MM.1S (cell line): ENCODE measurements around the gene ABCC6.

ENCODE experiments used
- DNase-seq: peaks from one replicate; pipeline ENCODE4 v3.0.0-alpha.2; 2015
- H2AFZ ChIP-seq: fragments of 300-600 bp; sonication (generic); 2 replicates; pipeline ENCODE4 v1.6.0; 2016; ENCODE audit warnings: antibody characterized with exemption, low read length
- H3F3A ChIP-seq: fragments of 300-600 bp; sonication (generic); 2 replicates; pipeline ENCODE4 v1.6.1; 2016; ENCODE audit warnings: mild to moderate bottlenecking, antibody characterized with exemption, low read length, moderate library complexity, mixed read lengths; ENCODE audit not compliant: insufficient read depth
- H3K27ac ChIP-seq: fragments of 300-600 bp; sonication (generic); 2 replicates; pipeline ENCODE4 v1.5.1; 2016; ENCODE audit warnings: mild to moderate bottlenecking, low read length
- H3K27me3 ChIP-seq: fragments of 300-600 bp; sonication (generic); replicated peaks from 2 replicates; pipeline ENCODE4 v1.6.0; 2016; ENCODE audit warnings: low read length; ENCODE audit not compliant: insufficient read depth
- H3K36me3 ChIP-seq: fragments of 300-600 bp; sonication (generic); replicated peaks from 2 replicates; pipeline ENCODE4 v1.6.1; 2016; ENCODE audit warnings: mild to moderate bottlenecking, low read length, mixed read lengths; ENCODE audit not compliant: insufficient read depth
- H3K4me1 ChIP-seq: fragments of 300-600 bp; sonication (generic); 2 replicates; pipeline ENCODE4 v1.6.1; 2016; ENCODE audit warnings: low read length, mixed read lengths
- H3K4me2 ChIP-seq: fragments of 300-600 bp; sonication (generic); 2 replicates; pipeline ENCODE4 v1.6.0; 2016; ENCODE audit warnings: low read depth, low read length
- H3K4me3 ChIP-seq: fragments of 300-600 bp; sonication (generic); 2 replicates; pipeline ENCODE4 v1.5.1; 2016; ENCODE audit warnings: low read length, mixed read lengths
- H3K79me2 ChIP-seq: fragments of 300-600 bp; sonication (generic); 2 replicates; pipeline ENCODE4 v1.6.1; 2016; ENCODE audit warnings: mixed run types, low read length, mixed read lengths
- H3K9ac ChIP-seq: fragments of 300-600 bp; sonication (generic); 2 replicates; pipeline ENCODE4 v1.6.1; 2016; ENCODE audit warnings: low read length, mixed read lengths
- H3K9me2 ChIP-seq: fragments of 300-600 bp; sonication (generic); replicated peaks from 2 replicates; pipeline ENCODE4 v1.6.1; 2016; ENCODE audit warnings: mild to moderate bottlenecking, low read length, mixed read lengths; ENCODE audit not compliant: insufficient read depth
- H3K9me3 ChIP-seq: fragments of 300-600 bp; sonication (generic); replicated peaks from 2 replicates; pipeline ENCODE4 v1.6.1; 2016; ENCODE audit warnings: mild to moderate bottlenecking, low read length, mixed read lengths; ENCODE audit not compliant: insufficient read depth
- H4K20me1 ChIP-seq: fragments of 300-600 bp; sonication (generic); 2 replicates; pipeline ENCODE4 v1.6.1; 2016; ENCODE audit warnings: mild to moderate bottlenecking, low read length, moderate library complexity, mixed read lengths; ENCODE audit not compliant: insufficient read depth
- EZH2 ChIP-seq: fragments of 300-600 bp; sonication (generic); optimal IDR thresholded peaks from 2 replicates; pipeline ENCODE3; 2017; ENCODE audit warnings: low read depth, mild to moderate bottlenecking, antibody characterized with exemption, low read length, mixed read lengths
- EZH2phosphoT487 ChIP-seq: fragments of 300-600 bp; sonication (generic); IDR thresholded peaks from 2 replicates; pipeline ENCODE4 v1.6.1; 2018; ENCODE audit warnings: antibody characterized with exemption, low read length
- TF ChIP-seq, protein P1 (sequence below): fragments of 300-600 bp; sonication (generic); IDR thresholded peaks from 2 replicates; pipeline ENCODE4 v1.5.1; 2016; ENCODE audit warnings: antibody characterized with exemption, low read length, mixed read lengths

Gene ABCC6

GRCh38 chr16:16172991-16173390 lies 50.3 kb downstream of the ABCC6 start:
- Histone ChIP-seq H3K27me3 (no peaks in the 10 kb centered on the region), H3K36me3 (no peaks in the 10 kb centered on the region), H3K4me3 (no peak overlapping the region), H3F3A (no peaks in the 10 kb centered on the region), H3K9me3 (no peaks in the 10 kb centered on the region), H3K4me2 (no peak overlapping the region), H3K27ac (no peak overlapping the region), H4K20me1 (no peaks in the 10 kb centered on the region), H2AFZ (no peak overlapping the region), H3K4me1 (no peaks in the 10 kb centered on the region), H3K79me2 (no peaks in the 10 kb centered on the region), H3K9me2 (no peaks in the 10 kb centered on the region), H3K9ac (no peak overlapping the region)
- DNase-seq, result no peak
- no peak for TF ChIP-seq EZH2

DNA sequence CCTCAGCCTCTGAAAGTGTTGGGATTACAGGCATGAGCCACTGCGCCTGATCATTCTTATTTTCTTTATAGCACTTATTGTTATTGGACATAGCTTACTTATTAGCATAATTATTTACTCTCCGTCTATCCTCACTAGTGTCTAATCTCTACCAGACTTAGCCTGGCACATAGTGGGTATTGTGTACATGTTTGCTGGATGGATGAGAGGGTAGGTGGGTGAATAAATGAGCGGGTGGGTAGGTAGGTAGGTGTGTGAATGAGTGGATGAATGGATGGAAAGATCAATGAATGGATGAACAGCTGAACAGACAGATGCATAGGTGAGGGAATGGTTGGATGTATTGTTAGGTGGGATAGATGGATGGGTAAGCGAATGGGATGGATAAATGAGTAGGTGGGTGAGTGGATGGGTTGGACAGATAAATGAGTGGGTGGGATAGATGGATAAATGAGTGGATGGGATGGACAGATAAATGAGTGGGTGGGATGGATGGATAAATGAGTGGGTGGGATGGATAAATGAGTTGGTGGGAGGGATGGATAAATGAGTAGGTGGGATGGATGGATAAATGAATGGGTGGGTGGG lies 51.9 kb downstream of the ABCC6 start:
- Histone ChIP-seq H3K27me3 (no peaks in the 10 kb centered on the region), H3K9ac (no peak overlapping the region), H3K27ac (no peak overlapping the region), H3K4me3 (no peak overlapping the region), H4K20me1 (no peaks in the 10 kb centered on the region), H2AFZ (no peak overlapping the region), H3F3A (no peaks in the 10 kb centered on the region), H3K9me2 (no peaks in the 10 kb centered on the region), H3K79me2 (no peaks in the 10 kb centered on the region), H3K9me3 (no peaks in the 10 kb centered on the region), H3K36me3 (no peaks in the 10 kb centered on the region), H3K4me1 (no peaks in the 10 kb centered on the region), H3K4me2 (no peak overlapping the region)
- no peak for DNase-seq
- TF ChIP-seq EZH2phosphoT487 (no peak), EZH2 (no peak)
- TF ChIP-seq, protein P1, sequence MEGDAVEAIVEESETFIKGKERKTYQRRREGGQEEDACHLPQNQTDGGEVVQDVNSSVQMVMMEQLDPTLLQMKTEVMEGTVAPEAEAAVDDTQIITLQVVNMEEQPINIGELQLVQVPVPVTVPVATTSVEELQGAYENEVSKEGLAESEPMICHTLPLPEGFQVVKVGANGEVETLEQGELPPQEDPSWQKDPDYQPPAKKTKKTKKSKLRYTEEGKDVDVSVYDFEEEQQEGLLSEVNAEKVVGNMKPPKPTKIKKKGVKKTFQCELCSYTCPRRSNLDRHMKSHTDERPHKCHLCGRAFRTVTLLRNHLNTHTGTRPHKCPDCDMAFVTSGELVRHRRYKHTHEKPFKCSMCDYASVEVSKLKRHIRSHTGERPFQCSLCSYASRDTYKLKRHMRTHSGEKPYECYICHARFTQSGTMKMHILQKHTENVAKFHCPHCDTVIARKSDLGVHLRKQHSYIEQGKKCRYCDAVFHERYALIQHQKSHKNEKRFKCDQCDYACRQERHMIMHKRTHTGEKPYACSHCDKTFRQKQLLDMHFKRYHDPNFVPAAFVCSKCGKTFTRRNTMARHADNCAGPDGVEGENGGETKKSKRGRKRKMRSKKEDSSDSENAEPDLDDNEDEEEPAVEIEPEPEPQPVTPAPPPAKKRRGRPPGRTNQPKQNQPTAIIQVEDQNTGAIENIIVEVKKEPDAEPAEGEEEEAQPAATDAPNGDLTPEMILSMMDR, result no peak

- Histone ChIP-seq H3K9ac (no peak overlapping the region), H3K27ac (no peak overlapping the region), H4K20me1 (no peaks in the 10 kb centered on the region), H3K4me1 (no peaks in the 10 kb centered on the region), H3F3A (no peaks in the 10 kb centered on the region), H2AFZ (no peak overlapping the region), H3K4me2 (no peak overlapping the region), H3K9me2 (no peaks in the 10 kb centered on the region), H3K79me2 (no peaks in the 10 kb centered on the region), H3K4me3 (no peak overlapping the region), H3K36me3 (no peaks in the 10 kb centered on the region), H3K9me3 (no peaks in the 10 kb centered on the region), H3K27me3 (no peaks in the 10 kb centered on the region)
- no peak for DNase-seq
- TF ChIP-seq, protein P1, result no peak
- TF ChIP-seq EZH2phosphoT487, result no peak
- no peak for TF ChIP-seq EZH2
Measured at GRCh38 chr16:16169615-16170014, 53.7 kb downstream of the ABCC6 start.

GRCh38 chr16:16168431-16168830 lies 54.9 kb downstream of the ABCC6 start:
- H3K4me3 ChIP-seq, result no peak overlapping the region
- no peak for DNase-seq
- H3K9me2 ChIP-seq, result no peaks in the 10 kb centered on the region

More at GRCh38 chr16:16168431-16168830, 54.9 kb downstream of the ABCC6 start:
- H2AFZ ChIP-seq, result no peak overlapping the region
- no peaks in the 10 kb centered on the region for H3K4me1 ChIP-seq
- H3K27me3 ChIP-seq, result no peaks in the 10 kb centered on the region
- no peak for TF ChIP-seq EZH2phosphoT487
- no peak for TF ChIP-seq EZH2
- TF ChIP-seq, protein P1, result no peak
- no peaks in the 10 kb centered on the region for H3K9me3 ChIP-seq
- no peak overlapping the region for H3K9ac ChIP-seq
- H3K27ac ChIP-seq, result no peak overlapping the region
- H3K79me2 ChIP-seq, result no peaks in the 10 kb centered on the region
- H3K36me3 ChIP-seq, result no peaks in the 10 kb centered on the region
- no peaks in the 10 kb centered on the region for H4K20me1 ChIP-seq
- H3K4me2 ChIP-seq, result no peak overlapping the region
- H3F3A ChIP-seq, result no peaks in the 10 kb centered on the region
